HepG2 (cell line): ENCODE measurements around the gene PPP1R27. TPM values are rescaled to one million over a fixed set of nuclear protein-coding genes. Genes with fewer than 3 reads are reported as not detected.
A peak's percentile ranks its signal among the peaks of the same experiment; 100 is the strongest.

Experiments
- CBX1 ChIP-seq: IDR thresholded peaks from one replicate; pipeline ENCODE4 v1.6.1; 2016; ENCODE audit warnings: antibody characterized with exemption, low read depth
- FOXA1 ChIP-seq, 2 experiments: fragments of 450-650 bp in 1 of 2; sonication (generic) in 1 of 2; formaldehyde crosslinking in 1 of 2; IDR thresholded peaks; 2 replicates each; pipeline versions ENCODE4 v1.4.0 to v1.6.1; 2016 to 2020; ENCODE audit warnings: missing genetic modification reagents in 1 of 2
- HNRNPL ChIP-seq: fragments of 200-400 bp; formaldehyde crosslinking; IDR thresholded peaks from 2 replicates; pipeline ENCODE4 v1.6.1; 2017; ENCODE audit warnings: mild to moderate bottlenecking, low read depth, low read length
- JUN ChIP-seq: sonication (generic); formaldehyde crosslinking; IDR thresholded peaks from 2 replicates; pipeline ENCODE4 v1.4.0; 2020; ENCODE audit warnings: mild to moderate bottlenecking, missing genetic modification reagents
- KAT7 ChIP-seq: IDR thresholded peaks from 2 replicates; pipeline ENCODE4 v1.6.1; 2018; ENCODE audit warnings: borderline replicate concordance, missing compliant biosample characterization
- KLF12 ChIP-seq: sonication (generic); formaldehyde crosslinking; IDR thresholded peaks from 2 replicates; pipeline ENCODE4 v1.4.0; 2020; ENCODE audit warnings: missing genetic modification reagents, borderline replicate concordance
- NBN ChIP-seq: fragments of 450-650 bp; conservative IDR thresholded peaks from 2 replicates; pipeline ENCODE4 v1.6.1; 2017
- SOX6 ChIP-seq, 2 experiments: fragments of 450-650 bp in 1 of 2; sonication (generic) in 1 of 2; formaldehyde crosslinking in 1 of 2; IDR thresholded peaks; 2 replicates each; pipeline versions ENCODE4 v1.4.0 to v1.6.1; 2017 to 2020; ENCODE audit warnings: antibody characterized with exemption in 1 of 2, mild to moderate bottlenecking in 1 of 2, missing genetic modification reagents in 1 of 2
- STAG1 ChIP-seq: sonication (generic); formaldehyde crosslinking; IDR thresholded peaks from 2 replicates; pipeline ENCODE4 v1.4.0; 2020; ENCODE audit warnings: missing genetic modification reagents
- TAF15 ChIP-seq: fragments of 200-400 bp; formaldehyde crosslinking; IDR thresholded peaks from one replicate; pipeline ENCODE4 v1.6.1; 2018; ENCODE audit warnings: mild to moderate bottlenecking, low read depth, low read length; ENCODE audit not compliant: poor library complexity, severe bottlenecking
- ZSCAN21 ChIP-seq: sonication (generic); formaldehyde crosslinking; IDR thresholded peaks from 2 replicates; pipeline ENCODE4 v1.8.0; 2022; ENCODE audit warnings: mild to moderate bottlenecking, missing genetic modification reagents, moderate library complexity, borderline replicate concordance
- polyA plus RNA-seq, 8 experiments: library from polyadenylated mRNA; depleted of rRNA in 3 of 8; stranded (reverse) in 7 of 8; unstranded in 1 of 8; fragments of >200 nt; fragmentation: Illumina TruSeq in 4 of 8; extraction: Trizol in 4 of 8; gene quantifications; 2 replicates each; pipeline versions ENCODE4 v1.2.1 to v1.2.3, GENCODE V29; 2011 to 2016; ENCODE audit warnings: low read depth in 4 of 8, missing spikeins in 1 of 8, mixed read lengths in 1 of 8; ENCODE audit not compliant: insufficient read depth in 1 of 8
- total RNA-seq, 5 experiments: library from RNA; depleted of rRNA; stranded (reverse); fragments of >200 nt; fragmentation: Illumina TruSeq; extraction: Trizol; gene quantifications; 2 replicates each; pipeline ENCODE4 v1.2.3, GENCODE V29; 2016; ENCODE audit warnings: low read depth in 1 of 5
- TF ChIP-seq, protein P1 (sequence below): sonication (generic); formaldehyde crosslinking; IDR thresholded peaks from 2 replicates; pipeline ENCODE4 v1.5.1; 2020; ENCODE audit warnings: mild to moderate bottlenecking, moderate library complexity, missing genetic modification reagents
- TF ChIP-seq, protein P2 (sequence below): sonication (generic); formaldehyde crosslinking; IDR thresholded peaks from 2 replicates; pipeline ENCODE4 v1.5.0; 2020; ENCODE audit warnings: mild to moderate bottlenecking, missing genetic modification reagents, moderate library complexity
- TF ChIP-seq, protein P3 (sequence below): sonication (generic); formaldehyde crosslinking; IDR thresholded peaks from 2 replicates; pipeline ENCODE4 v1.4.0; 2020; ENCODE audit warnings: missing genetic modification reagents
- TF ChIP-seq, protein P4 (sequence below): sonication (generic); formaldehyde crosslinking; IDR thresholded peaks from 2 replicates; pipeline ENCODE4 v1.5.0; 2020; ENCODE audit warnings: mild to moderate bottlenecking, missing genetic modification reagents, borderline replicate concordance
- TF ChIP-seq, protein P5 (sequence below): sonication (generic); formaldehyde crosslinking; conservative IDR thresholded peaks from 2 replicates; pipeline ENCODE4 v1.8.0; 2022; ENCODE audit warnings: mild to moderate bottlenecking, moderate library complexity, missing genetic modification reagents

Gene PPP1R27
- total and polyA plus RNA-seq, 2 of the 13 experiments (the other 11 are each of a cell fraction or from before 2014, with no cell fraction given) = 0.17 to 1.00 TPM

DNA sequence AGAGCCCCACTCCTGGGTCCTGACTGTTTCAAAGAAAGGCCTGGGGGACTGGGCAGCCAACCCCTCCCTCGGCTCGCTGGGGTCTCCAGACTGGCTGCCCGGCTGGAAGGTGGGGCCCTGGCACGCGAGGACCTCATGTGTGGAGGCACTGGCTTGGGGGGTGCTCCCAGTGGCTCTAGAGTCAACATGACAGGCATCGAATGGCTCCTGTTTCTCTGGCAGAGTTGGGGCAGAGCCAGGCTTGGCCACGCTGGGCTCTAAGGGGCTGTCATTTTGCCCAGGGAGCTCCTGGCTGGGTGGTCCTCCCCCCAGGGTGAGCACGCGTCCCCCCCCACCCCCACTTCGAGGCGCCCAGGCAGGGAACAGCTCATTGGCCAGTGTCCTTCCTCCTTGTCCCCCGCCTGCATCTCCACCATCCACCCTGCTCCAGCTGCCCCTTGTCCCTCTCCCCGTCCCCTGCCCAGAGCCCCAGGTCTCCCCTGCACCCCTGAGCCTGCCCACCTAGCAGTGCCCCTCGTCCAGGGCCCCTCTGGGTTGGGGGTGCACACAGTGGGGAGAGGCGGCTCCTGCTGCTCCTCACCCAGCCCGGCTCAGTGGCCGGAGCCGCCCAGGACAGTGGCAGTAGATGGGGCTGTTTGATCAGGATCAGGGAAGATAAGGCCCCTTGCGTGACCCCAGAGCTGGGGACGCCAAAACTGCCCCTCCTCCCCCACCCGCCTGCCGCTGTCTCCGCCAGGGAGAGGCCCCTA, 28.2 kb downstream of the PPP1R27 start (continued):
- TF ChIP-seq FOXA1 (IDR thresholded peaks at IDR 0.05) = no peak
- TF ChIP-seq FOXA1 (CRISPR knock-in tag; IDR thresholded peaks at IDR 0.05) = peak; percentile 27; the same call in 1 of the 2 replicates
- TF ChIP-seq, protein P1, sequence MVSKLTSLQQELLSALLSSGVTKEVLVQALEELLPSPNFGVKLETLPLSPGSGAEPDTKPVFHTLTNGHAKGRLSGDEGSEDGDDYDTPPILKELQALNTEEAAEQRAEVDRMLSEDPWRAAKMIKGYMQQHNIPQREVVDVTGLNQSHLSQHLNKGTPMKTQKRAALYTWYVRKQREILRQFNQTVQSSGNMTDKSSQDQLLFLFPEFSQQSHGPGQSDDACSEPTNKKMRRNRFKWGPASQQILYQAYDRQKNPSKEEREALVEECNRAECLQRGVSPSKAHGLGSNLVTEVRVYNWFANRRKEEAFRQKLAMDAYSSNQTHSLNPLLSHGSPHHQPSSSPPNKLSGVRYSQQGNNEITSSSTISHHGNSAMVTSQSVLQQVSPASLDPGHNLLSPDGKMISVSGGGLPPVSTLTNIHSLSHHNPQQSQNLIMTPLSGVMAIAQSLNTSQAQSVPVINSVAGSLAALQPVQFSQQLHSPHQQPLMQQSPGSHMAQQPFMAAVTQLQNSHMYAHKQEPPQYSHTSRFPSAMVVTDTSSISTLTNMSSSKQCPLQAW (CRISPR knock-in tag) = peak; percentile 38; the same call in 1 of the 2 replicates
- no peak for TF ChIP-seq KAT7 (CRISPR knock-in tag)
- TF ChIP-seq, protein P2, sequence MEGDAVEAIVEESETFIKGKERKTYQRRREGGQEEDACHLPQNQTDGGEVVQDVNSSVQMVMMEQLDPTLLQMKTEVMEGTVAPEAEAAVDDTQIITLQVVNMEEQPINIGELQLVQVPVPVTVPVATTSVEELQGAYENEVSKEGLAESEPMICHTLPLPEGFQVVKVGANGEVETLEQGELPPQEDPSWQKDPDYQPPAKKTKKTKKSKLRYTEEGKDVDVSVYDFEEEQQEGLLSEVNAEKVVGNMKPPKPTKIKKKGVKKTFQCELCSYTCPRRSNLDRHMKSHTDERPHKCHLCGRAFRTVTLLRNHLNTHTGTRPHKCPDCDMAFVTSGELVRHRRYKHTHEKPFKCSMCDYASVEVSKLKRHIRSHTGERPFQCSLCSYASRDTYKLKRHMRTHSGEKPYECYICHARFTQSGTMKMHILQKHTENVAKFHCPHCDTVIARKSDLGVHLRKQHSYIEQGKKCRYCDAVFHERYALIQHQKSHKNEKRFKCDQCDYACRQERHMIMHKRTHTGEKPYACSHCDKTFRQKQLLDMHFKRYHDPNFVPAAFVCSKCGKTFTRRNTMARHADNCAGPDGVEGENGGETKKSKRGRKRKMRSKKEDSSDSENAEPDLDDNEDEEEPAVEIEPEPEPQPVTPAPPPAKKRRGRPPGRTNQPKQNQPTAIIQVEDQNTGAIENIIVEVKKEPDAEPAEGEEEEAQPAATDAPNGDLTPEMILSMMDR (CRISPR knock-in tag) = peak; percentile 78
- TF ChIP-seq SOX6 (IDR thresholded peaks at IDR 0.05) = no peak
- no peak for TF ChIP-seq SOX6 (CRISPR knock-in tag; IDR thresholded peaks at IDR 0.05)
- no peak for TF ChIP-seq JUN (CRISPR knock-in tag)
- peak; percentile 20 for TF ChIP-seq TAF15
- TF ChIP-seq, protein P3, sequence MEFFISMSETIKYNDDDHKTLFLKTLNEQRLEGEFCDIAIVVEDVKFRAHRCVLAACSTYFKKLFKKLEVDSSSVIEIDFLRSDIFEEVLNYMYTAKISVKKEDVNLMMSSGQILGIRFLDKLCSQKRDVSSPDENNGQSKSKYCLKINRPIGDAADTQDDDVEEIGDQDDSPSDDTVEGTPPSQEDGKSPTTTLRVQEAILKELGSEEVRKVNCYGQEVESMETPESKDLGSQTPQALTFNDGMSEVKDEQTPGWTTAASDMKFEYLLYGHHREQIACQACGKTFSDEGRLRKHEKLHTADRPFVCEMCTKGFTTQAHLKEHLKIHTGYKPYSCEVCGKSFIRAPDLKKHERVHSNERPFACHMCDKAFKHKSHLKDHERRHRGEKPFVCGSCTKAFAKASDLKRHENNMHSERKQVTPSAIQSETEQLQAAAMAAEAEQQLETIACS (CRISPR knock-in tag) = no peak
- no peak for TF ChIP-seq ZSCAN21
- no peak for TF ChIP-seq KLF12 (CRISPR knock-in tag)
- 0 out of 2 replicates have a peak, but pooled peaks have one; percentile 39 for TF ChIP-seq HNRNPL
- TF ChIP-seq, protein P4, sequence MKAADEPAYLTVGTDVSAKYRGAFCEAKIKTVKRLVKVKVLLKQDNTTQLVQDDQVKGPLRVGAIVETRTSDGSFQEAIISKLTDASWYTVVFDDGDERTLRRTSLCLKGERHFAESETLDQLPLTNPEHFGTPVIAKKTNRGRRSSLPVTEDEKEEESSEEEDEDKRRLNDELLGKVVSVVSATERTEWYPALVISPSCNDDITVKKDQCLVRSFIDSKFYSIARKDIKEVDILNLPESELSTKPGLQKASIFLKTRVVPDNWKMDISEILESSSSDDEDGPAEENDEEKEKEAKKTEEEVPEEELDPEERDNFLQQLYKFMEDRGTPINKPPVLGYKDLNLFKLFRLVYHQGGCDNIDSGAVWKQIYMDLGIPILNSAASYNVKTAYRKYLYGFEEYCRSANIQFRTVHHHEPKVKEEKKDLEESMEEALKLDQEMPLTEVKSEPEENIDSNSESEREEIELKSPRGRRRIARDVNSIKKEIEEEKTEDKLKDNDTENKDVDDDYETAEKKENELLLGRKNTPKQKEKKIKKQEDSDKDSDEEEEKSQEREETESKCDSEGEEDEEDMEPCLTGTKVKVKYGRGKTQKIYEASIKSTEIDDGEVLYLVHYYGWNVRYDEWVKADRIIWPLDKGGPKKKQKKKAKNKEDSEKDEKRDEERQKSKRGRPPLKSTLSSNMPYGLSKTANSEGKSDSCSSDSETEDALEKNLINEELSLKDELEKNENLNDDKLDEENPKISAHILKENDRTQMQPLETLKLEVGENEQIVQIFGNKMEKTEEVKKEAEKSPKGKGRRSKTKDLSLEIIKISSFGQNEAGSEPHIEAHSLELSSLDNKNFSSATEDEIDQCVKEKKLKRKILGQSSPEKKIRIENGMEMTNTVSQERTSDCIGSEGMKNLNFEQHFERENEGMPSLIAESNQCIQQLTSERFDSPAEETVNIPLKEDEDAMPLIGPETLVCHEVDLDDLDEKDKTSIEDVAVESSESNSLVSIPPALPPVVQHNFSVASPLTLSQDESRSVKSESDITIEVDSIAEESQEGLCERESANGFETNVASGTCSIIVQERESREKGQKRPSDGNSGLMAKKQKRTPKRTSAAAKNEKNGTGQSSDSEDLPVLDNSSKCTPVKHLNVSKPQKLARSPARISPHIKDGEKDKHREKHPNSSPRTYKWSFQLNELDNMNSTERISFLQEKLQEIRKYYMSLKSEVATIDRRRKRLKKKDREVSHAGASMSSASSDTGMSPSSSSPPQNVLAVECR (CRISPR knock-in tag) = no peak
- TF ChIP-seq STAG1 (CRISPR knock-in tag) = peak; percentile 54
- TF ChIP-seq NBN = no peak
- TF ChIP-seq, protein P5, sequence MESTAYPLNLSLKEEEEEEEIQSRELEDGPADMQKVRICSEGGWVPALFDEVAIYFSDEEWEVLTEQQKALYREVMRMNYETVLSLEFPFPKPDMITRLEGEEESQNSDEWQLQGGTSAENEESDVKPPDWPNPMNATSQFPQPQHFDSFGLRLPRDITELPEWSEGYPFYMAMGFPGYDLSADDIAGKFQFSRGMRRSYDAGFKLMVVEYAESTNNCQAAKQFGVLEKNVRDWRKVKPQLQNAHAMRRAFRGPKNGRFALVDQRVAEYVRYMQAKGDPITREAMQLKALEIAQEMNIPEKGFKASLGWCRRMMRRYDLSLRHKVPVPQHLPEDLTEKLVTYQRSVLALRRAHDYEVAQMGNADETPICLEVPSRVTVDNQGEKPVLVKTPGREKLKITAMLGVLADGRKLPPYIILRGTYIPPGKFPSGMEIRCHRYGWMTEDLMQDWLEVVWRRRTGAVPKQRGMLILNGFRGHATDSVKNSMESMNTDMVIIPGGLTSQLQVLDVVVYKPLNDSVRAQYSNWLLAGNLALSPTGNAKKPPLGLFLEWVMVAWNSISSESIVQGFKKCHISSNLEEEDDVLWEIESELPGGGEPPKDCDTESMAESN (CRISPR knock-in tag) = no peak
- TF ChIP-seq CBX1 = no peak
